HTR-8/SVneo (cell line): Measurements from ENCODE around the gene MBD4.
A peak's percentile ranks its signal among the peaks of the same experiment; 100 is the strongest.
"Not testable (repeated sequence)": the region's sequence is repeated elsewhere in the genome, so short reads cannot be mapped to it uniquely, and the experiment has no call there.

Experiments used
- DNase-seq: peaks from one replicate; pipeline ENCODE4 v3.0.0; 2011; ENCODE audit warnings: low spot score, mixed read lengths; ENCODE audit not compliant: insufficient read length
- FAIRE-seq: peaks from 2 replicates; lab custom pipeline; 2011; peaks lifted over from hg19 to GRCh38; lab: Jason Lieb, UNC

The MBD4 gene

GRCh38 chr3:129439817-129440617 lies at the start of gene MBD4, which contains the start of gene IFT122:
MBD4 (minus strand) TSS chr3:129439948; CDS start chr3:129439833, 115 bp downstream.
IFT122 (plus strand) TSS chr3:129440224; CDS start chr3:129440331, 107 bp downstream.
- DNase-seq: peak; percentile 98
- peak; percentile 98 for FAIRE-seq

DNA sequence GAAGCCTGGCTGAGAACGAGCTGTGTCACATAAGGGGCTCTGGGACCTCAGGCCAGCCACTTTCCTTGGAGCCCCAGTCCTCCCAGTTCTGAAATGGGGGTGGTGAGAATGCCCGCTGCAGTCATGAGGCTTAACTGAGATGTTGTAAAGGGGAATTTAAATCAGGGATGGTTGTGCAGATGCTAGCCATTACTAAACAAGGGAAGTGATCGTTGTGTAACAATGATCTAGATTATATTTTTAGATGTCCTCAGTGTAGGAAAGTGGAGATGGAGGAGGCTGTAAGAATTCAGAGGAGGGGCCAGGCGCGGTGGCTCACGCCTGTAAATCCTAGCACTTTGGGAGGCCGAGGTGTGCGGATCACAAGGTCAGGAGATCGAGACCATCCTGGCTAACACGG lies 49.5 kb upstream of the MBD4 start:
- not testable (repeated sequence) for DNase-seq, FAIRE-seq

GRCh38 chr3:129487868-129488335 lies 48.2 kb upstream of the MBD4 start:
- DNase-seq, FAIRE-seq: not testable (repeated sequence)

DNA sequence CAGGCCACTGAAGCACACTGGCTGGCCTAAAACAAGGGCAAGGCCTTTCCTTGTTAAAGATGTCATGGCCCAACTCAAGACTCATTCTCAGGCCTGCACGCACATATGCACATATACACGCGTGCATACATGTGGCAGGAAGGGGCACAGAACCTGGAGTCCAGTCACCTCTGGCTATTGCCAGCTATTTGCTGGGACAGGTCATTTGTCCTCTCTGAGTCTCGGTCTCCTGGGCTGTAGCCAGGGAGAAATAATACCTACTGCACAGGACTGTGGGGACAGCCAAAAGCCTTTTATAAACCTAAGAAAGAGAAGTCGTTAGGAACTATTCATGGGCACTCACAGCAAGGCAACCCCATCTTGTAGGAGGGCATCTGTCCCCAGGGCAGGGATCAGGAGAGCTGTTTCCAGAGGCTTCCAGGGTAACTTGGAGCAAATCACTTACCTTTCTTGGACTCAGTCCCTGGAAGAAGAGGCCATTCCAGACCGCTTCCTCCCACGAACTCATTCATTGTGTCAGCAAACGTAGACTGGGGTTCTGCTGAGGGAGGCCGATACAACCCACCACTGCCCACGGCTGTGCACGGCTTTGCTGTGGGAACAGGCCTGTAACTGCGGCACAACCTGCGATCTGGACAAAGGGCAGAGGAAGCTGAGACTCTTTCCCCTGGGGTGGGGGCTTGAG lies 47.6 kb upstream of the MBD4 start:
- no peak for FAIRE-seq
- no peak for DNase-seq

GRCh38 chr3:129486664-129487035 lies 46.9 kb upstream of the MBD4 start:
- DNase-seq (no peak), FAIRE-seq (no peak)

- DNase-seq (no peak), FAIRE-seq (no peak)
Observed at GRCh38 chr3:129485721-129486663, 46.2 kb upstream of the MBD4 start.

- not testable (repeated sequence) for DNase-seq, FAIRE-seq
Observed at GRCh38 chr3:129485146-129485545, 45.4 kb upstream of the MBD4 start.

GRCh38 chr3:129483870-129484269 lies 44.1 kb upstream of the MBD4 start:
- FAIRE-seq: no peak

GRCh38 chr3:129482721-129483120 lies 43.0 kb upstream of the MBD4 start:
- DNase-seq (no peak), FAIRE-seq (no peak)

More at GRCh38 chr3:129483870-129484269, 44.1 kb upstream of the MBD4 start:
- no peak for DNase-seq

DNA sequence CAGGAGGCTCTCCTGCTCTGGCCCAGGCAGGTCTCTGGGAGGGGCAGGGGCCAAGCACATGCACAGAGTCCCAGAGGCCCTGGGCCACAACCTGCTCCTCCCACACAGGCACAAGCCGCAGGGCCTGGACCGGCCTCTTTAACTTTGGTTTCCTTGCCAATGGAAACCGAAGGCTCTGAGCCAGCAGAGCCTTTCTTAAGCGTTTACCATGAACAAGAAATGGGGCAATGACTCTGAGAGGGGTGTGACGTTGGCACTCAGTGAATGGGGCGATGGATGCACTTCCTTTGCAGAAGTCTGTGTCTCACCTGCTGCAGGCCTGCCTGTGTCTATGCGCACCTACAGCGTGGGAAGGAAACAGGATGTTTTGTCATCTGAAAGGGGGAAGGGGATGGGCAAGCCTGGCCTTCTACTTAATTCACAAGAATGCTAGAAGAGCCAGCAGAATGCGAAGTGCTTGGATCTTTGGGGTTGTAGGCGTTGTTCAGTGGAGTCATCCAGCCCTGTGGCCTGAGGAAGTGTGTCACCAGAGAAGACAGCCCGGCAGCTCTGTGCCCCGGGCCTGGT lies 42.1 kb upstream of the MBD4 start:
- DNase-seq (no peak), FAIRE-seq (no peak)

DNA sequence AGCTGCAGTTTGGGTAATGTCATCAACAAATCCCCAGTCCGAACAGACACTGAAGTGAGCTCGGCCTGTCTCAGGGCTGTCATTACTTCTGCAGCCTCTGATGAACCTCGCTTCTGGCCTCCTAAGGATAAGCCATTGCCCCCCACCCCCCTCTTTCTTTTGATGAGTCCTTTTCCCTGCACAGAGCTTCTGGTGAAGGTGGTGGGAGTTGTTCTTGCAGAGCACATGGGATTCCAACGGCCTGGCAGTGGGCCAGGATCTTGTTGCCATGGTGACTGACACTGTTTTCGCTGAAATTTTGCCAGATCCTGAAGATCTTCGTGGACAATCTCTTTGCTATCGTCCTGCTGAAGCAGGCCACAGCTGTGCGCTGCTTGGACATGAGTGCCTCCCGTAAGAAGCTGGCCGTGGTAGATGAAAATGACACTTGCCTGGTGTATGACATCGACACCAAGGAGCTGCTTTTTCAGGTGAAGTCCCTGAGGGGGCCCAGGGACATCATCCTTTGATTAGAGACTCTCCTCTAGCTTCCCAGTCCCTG lies 41.5 kb upstream of the MBD4 start:
- DNase-seq, FAIRE-seq: not testable (repeated sequence)

DNA sequence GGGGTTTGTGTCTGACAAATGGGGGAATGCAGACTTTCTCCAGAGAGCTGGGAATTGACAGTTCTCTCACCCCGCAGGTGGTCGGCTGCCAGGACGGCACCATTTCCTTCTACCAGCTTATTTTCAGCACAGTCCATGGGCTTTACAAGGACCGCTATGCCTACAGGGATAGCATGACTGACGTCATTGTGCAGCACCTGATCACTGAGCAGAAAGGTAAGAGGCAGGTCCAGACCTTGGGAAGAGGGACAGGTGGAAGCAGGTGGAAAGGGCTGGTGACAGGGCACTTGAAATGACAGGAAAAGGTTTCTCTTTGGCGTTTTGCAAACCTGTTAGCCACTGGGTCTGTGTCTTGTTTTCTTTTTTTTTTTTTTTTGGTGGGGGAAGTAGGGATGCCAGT lies 36.8 kb upstream of the MBD4 start:
- FAIRE-seq (no peak), DNase-seq (no peak)

DNA sequence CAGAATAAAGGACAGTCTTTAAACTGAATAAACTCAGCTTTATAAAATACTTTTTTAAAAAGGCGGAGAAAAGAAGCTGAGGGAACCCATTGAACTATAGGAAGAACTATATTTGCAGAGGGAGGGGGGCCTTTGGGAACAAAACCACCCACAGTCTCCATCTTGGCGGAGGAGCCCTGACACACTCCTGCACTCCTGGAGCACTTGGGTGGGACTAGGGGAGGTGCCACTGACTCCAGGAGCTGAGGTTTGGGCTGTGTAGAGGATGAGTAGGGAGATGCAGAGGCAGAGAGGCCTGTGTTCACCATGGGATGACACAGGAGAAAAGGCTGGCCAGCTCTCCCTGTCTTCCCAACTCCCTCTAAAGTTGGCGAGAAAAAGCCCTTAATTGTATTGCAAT lies 36.1 kb upstream of the MBD4 start:
- DNase-seq (no peak), FAIRE-seq (no peak)

DNA sequence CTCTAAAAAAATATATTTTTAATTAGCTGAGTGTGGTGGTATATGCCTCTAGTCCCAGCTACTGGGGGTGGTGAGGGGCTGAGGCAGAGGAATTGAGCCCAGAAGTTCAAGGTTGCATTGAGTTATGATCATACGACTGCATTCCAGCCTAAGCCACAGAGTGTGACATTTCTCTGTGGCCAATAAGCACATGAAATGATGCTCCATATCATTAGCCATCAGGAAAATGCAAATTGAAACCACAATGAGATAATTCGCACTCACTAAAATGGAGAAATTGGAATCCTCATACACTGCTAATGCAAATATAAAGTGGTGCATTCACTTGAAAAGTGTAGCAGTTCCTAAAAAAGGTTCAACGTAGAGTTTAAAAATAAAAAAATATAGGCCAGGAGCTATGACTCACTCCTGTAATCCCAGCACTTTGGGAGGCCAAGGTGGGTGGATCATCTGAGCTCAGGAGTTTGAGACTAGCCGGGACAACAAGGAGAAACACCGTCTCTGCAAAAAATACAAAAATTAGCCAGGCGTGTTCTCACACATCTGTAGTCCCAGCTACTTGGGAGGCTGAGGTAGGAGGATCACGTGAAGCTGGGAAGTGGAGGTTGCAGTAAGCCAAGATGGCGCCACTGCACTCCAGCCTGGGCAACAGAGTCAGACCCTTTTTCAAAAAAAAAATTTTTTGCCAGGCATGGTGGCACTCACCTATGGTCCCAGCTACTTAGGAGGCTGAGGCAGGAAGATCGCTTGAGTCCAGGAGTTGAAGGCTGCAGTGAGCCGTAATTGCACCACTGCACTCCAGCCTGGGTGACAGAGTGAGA lies 35.4 kb upstream of the MBD4 start:
- DNase-seq (no peak), FAIRE-seq (no peak)

DNA sequence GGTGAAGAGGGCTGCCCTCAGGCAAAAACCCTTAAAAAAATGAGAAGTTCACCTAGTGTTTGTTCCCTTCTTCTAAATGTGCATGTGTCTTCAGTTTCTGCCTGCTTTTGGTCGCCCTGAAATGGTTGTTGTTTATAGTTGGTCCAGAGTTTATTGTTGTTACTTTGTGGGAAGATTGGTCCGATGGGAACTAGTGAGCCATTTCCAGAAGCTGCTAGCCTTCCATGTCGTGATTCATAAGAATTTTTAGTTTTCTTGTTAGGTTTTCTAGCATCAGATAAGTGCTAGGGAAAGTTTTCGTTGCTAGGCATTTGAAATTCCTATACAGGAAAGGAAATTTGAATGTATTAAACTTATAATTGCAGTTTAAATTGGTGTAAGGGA lies 34.0 kb upstream of the MBD4 start:
- FAIRE-seq (no peak), DNase-seq (no peak)

GRCh38 chr3:129473067-129473768 lies 33.5 kb upstream of the MBD4 start:
- DNase-seq: no peak
- no peak for FAIRE-seq

- DNase-seq (no peak), FAIRE-seq (no peak)
Observed at GRCh38 chr3:129470861-129471260, 31.1 kb upstream of the MBD4 start.

DNA sequence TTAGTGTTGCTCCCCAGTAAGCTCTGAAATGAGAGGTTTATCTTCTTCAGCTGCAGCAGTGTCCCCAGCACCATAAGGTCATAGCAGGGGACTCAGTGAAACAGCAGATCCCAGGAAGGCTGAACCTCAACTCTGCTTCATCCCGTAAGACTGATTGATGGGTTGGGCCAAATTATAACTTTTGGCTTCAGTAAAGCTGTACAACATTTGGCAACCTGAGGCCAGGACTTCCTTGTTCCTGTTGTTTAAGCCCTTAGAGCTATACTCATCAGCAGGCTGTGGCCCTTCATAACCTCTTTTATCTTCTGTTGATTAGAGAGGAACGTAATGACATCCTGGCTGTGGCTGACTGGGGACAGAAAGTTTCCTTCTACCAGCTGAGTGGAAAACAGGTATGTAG lies 29.3 kb upstream of the MBD4 start:
- FAIRE-seq (no peak), DNase-seq (no peak)
